A549 (cell line): Measurements from ENCODE around the gene FBXO31.

Experiments
- POLR2A ChIP-seq: IDR thresholded peaks from 2 replicates; pipeline ENCODE4 v1.6.1; 2012; ENCODE audit warnings: mild to moderate bottlenecking, low read length
- TF ChIP-seq, protein P1 (sequence below): fragments of >200 bp; sonication (Bioruptor Twin); formaldehyde crosslinking; IDR thresholded peaks from 3 replicates; pipeline ENCODE4 v1.5.1; 2016

DNA sequence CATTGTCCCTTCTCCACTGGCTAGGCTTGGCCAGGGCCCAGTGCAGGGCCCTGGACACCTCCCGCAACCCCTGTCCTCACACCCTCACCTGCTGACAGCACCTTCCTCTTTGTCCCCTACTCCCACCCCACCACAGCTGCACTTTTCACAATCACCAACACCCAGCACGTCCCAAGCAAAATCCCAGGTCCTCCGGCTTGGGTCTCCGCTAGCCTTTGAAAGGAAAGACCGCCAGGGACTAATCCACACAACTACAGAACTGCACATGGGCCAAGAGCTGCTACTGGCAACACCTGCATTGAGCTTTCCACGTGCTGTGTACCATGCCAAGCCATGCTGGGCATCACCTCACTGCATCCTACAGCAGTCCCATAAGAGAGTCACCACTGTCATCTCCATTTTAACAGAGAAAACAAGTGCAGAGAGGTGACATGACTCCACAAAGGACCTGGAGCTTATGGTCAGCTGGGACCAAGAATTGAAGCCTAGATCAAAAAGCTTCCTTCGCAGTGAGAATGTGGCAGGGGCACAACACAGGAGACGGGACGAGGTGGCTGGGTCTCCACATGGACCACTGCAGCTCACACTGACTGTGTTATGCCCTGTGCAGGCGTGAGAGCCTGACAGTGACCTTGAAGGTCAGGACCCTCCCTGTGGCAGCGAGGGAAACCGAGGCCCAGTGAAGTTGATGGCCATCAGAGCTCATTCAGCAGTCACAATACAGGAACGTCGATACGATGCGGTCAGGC is 22.5 kb downstream of the FBXO31 start:
- no peak for TF ChIP-seq POLR2A
- TF ChIP-seq, protein P1, sequence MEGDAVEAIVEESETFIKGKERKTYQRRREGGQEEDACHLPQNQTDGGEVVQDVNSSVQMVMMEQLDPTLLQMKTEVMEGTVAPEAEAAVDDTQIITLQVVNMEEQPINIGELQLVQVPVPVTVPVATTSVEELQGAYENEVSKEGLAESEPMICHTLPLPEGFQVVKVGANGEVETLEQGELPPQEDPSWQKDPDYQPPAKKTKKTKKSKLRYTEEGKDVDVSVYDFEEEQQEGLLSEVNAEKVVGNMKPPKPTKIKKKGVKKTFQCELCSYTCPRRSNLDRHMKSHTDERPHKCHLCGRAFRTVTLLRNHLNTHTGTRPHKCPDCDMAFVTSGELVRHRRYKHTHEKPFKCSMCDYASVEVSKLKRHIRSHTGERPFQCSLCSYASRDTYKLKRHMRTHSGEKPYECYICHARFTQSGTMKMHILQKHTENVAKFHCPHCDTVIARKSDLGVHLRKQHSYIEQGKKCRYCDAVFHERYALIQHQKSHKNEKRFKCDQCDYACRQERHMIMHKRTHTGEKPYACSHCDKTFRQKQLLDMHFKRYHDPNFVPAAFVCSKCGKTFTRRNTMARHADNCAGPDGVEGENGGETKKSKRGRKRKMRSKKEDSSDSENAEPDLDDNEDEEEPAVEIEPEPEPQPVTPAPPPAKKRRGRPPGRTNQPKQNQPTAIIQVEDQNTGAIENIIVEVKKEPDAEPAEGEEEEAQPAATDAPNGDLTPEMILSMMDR, result no peak
